Suprapubic skin (tissue), 2 donors: ENCODE results near the gene TGFBR1.

Source experiments
- EP300 ChIP-seq: sonication (generic); formaldehyde crosslinking; IDR thresholded peaks from one replicate; pipeline ENCODE4 v1.6.1; 2017; ENCODE audit warnings: antibody characterized with exemption
- POLR2A ChIP-seq, 2 donors: fragments of 450-650 bp; IDR thresholded peaks; one replicate each; pipeline ENCODE4 v1.6.1; 2017; ENCODE audit warnings: antibody characterized with exemption in 2 of 2, mild to moderate bottlenecking in 2 of 2, moderate library complexity in 2 of 2

DNA sequence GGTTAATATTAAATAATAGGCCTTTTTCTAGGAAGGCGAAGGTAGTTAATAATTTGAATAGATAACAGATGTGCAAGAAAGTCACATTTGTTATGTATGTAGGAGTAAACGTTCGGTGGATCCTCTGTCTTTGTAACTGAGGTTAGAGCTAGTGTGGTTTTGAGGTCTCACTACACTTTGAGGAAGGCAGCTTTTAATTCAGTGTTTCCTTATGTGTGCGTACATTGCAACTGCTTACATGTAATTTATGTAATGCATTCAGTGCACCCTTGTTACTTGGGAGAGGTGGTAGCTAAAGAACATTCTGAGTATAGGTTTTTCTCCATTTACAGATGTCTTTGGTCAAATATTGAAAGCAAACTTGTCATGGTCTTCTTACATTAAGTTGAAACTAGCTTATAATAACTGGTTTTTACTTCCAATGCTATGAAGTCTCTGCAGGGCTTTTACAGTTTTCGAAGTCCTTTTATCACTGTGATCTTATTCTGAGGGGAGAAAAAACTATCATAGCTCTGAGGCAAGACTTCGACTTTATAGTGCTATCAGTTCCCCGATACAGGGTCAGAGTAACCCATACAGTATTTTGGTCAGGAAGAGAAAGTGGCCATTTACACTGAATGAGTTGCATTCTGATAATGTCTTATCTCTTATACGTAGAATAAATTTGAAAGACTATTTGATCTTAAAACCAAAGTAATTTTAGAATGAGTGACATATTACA, 45.7 kb downstream of the TGFBR1 start:
- TF ChIP-seq POLR2A (IDR thresholded peaks at IDR 0.05): no peak
- TF ChIP-seq EP300: no peak
